MM.1S (cell line): Measurements from ENCODE around the gene SEL1L3.

ENCODE experiments used
- CTCF ChIP-seq: fragments of 300-600 bp; sonication (generic); IDR thresholded peaks from 2 replicates; pipeline ENCODE4 v1.5.1; 2016; ENCODE audit warnings: antibody characterized with exemption, low read length, mixed read lengths
- EZH2 ChIP-seq: fragments of 300-600 bp; sonication (generic); optimal IDR thresholded peaks from 2 replicates; pipeline ENCODE3; 2017; ENCODE audit warnings: low read depth, mild to moderate bottlenecking, antibody characterized with exemption, low read length, mixed read lengths
- EZH2phosphoT487 ChIP-seq: fragments of 300-600 bp; sonication (generic); IDR thresholded peaks from 2 replicates; pipeline ENCODE4 v1.6.1; 2018; ENCODE audit warnings: antibody characterized with exemption, low read length

DNA sequence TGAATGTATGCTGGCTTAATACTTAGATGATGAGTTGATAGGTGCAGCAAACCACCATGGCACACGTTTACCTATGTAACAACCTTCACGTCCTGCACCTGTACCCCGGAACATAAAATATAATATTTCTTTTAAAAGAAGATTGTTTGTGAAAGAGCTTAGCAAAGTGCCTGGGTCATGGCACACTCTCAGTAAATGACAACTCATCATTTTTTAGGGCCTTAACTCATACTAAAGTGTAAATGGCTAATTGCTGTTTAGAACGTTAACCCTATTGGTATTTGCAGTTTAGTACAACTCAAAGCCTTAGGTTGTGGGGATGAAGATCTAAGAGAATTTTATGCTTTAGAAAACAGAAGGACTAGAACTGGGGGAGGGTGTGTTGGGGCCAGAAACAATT is 67.7 kb downstream of the SEL1L3 start:
- no peak for TF ChIP-seq CTCF
- TF ChIP-seq EZH2phosphoT487 = no peak
- no peak for TF ChIP-seq EZH2
